ENCODE measurements around the gene LYPD3. TPM values are rescaled to one million over a fixed set of nuclear protein-coding genes. Genes with fewer than 3 reads are reported as not detected.

The LYPD3 gene
- total RNA-seq, 1 experiment from 2014 or later = 1.8 TPM

DNA sequence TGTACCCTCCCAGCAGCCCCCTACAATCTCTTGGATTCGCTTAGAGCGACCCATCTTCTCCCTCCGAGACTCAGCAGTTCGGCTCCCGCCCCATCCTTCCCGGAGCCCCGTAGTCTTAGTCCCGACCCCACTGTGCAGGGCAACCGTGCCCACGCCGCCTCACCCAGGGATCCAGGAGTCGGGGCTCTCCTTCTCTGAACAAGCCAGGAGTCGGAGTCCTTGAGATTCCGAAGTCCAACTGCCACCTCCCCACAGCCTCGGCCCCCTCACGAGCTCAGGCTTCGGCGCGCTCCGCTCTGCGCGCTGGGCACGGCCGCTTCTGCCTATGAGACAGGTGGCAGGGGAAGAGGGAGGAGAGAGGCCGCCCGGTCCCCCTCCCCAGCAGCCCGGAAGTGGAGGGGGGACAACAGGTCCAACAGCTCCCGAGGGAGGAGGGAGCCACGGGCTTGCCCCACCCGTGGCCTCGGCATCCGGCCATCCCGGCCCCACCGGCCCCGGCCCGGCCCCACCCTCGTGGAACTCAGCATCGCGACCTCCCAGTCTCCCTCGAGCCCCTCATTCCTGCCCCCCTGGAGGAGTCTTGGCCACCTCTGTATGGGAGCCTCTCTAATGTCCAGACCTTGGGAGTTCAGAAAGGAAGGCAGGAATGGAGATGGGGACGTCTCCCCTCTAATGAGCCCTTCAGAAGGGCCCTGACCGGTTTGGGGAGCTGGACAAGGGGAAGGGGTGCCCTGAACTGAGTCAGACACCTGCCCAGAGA lies 39.2 kb upstream of the LYPD3 start, which contains the start of gene PHLDB3:
Gene PHLDB3, minus strand, starts transcription at position 321 of the 760 bp plus-strand sequence. CDS start 628 bp downstream, outside the sequence.
- Histone ChIP-seq H3K23me2 (ENCODE audit: insufficient read length, low read depth, low read length, poor library complexity, severe bottlenecking) (peaks cover 21% of the 10 kb centered on the region), H3K27ac (ENCODE audit: insufficient read length, low read depth, low read length) (no peak within 1 kb of the TSS), H3K4ac (ENCODE audit: low read depth, low read length) (no peak within 1 kb of the TSS), H3K14ac (ENCODE audit: insufficient read depth, low read length) (peak within 1 kb of the TSS; percentile 70), H3K23ac (ENCODE audit: insufficient read length, low read depth, low read length) (no peak within 1 kb of the TSS), H2AFZ (ENCODE audit: low read length) (peak within 1 kb of the TSS; percentile 32), H2AK5ac (ENCODE audit: insufficient read length, low read length) (no peak within 1 kb of the TSS), H3K4me1 (ENCODE audit: insufficient read depth, low read length) (no peaks in the 10 kb centered on the region), H2BK12ac (ENCODE audit: insufficient read length, low read depth, low read length) (no peak within 1 kb of the TSS), H3K4me2 (ENCODE audit: insufficient read depth, insufficient read length, low read length) (peak within 1 kb of the TSS; percentile 98), H3K9me3 (ENCODE audit: control insufficient read depth, low read depth, low read length) (no peaks in the 10 kb centered on the region), H4K91ac (ENCODE audit: insufficient read length, low read depth, low read length) (no peak within 1 kb of the TSS), H2BK15ac (ENCODE audit: low read depth, low read length) (peak within 1 kb of the TSS; percentile 87; the same call in 1 of the 2 replicates), H2BK120ac (ENCODE audit: low read depth, low read length, poor library complexity, severe bottlenecking) (no peak within 1 kb of the TSS), H2BK20ac (ENCODE audit: low read depth, low read length, poor library complexity, severe bottlenecking) (no peak within 1 kb of the TSS), H3K27me3 (ENCODE audit: insufficient read depth, low read length) (peaks cover 4% of the 10 kb centered on the region; the same call in 1 of the 2 replicates), H2BK5ac (ENCODE audit: insufficient read length, low read length) (no peak within 1 kb of the TSS), H4K8ac (replicated peaks; ENCODE audit: insufficient read length, low read depth, low read length) (no peak within 1 kb of the TSS), H4K20me1 (ENCODE audit: control insufficient read depth, insufficient read depth, insufficient read length) (no peaks in the 10 kb centered on the region), H3K9ac (ENCODE audit: extremely low read depth, insufficient read length, low read length) (peak within 1 kb of the TSS; percentile 52), H3K56ac (ENCODE audit: insufficient read length, low read depth, low read length) (no peak within 1 kb of the TSS), H3K79me1 (ENCODE audit: insufficient read depth, low read depth, low read length, poor library complexity, severe bottlenecking) (no peaks in the 10 kb centered on the region), H3K18ac (ENCODE audit: insufficient read length, low read depth, low read length) (peak within 1 kb of the TSS; percentile 70), H3K79me2 (ENCODE audit: insufficient read depth, low read length) (no peaks in the 10 kb centered on the region), H3T11ph (ENCODE audit: low read length) (no peak within 1 kb of the TSS), H4K5ac (ENCODE audit: insufficient read length, low read depth, low read length) (no peak within 1 kb of the TSS)
- peak; percentile 64 for DNase-seq
- Mint-ChIP-seq H3K27ac (peak within 1 kb of the TSS in 2 of 3 experiments; percentile 53 to 72; a peak in 3 of 7 replicates), H3K9me3 (no peaks in the 10 kb centered on the region; a peak in 1 of 5 replicates), H3K4me1 (peaks cover 12 to 25% of the 10 kb centered on the region in 2 experiments), H3K36me3 (ENCODE audit: insufficient read depth in 1 of 3, low read depth in 3 of 3) (peaks cover 6 to 7% (median 6%) of the 10 kb centered on the region in 3 experiments; a peak in 5 of 7 replicates), H3K27me3 (ENCODE audit: low read depth) (peaks cover 12% of the 10 kb centered on the region), H3K4me3 (peak within 1 kb of the TSS; percentile 81 to 87)
- no CpG with 5 or more reads among the region's 42 CpGs for WGBS (ENCODE audit: extremely low coverage, insufficient read length, low lambda C conversion rate)
- TF ChIP-seq CTCF (conservative IDR thresholded peaks at IDR 0.05) = no peak; the same call in 2 of the 3 replicates

All from H9 (cell line).